ENCODE results near the gene DET1.

The DET1 gene

GRCh38 chr15:88512078-88512477, 34.4 kb downstream of the DET1 start:
- TF ChIP-seq ZNF629 (tag by site-specific recombination; IDR thresholded peaks at IDR 0.05) (no peak), INSM2 (tag by site-specific recombination; IDR thresholded peaks at IDR 0.05) (no peak), GFI1B (tag by site-specific recombination; IDR thresholded peaks at IDR 0.05) (no peak), ZNF514 (tag by site-specific recombination; IDR thresholded peaks at IDR 0.05) (no peak), ZNF670 (tag by site-specific recombination; IDR thresholded peaks at IDR 0.05; ENCODE audit: low read depth) (no peak), ZNF366 (tag by site-specific recombination; conservative IDR thresholded peaks at IDR 0.05) (no peak), ZNF791 (tag by site-specific recombination; IDR thresholded peaks at IDR 0.05) (no peak)
- Histone ChIP-seq H3K27ac (ENCODE audit: extremely low read depth, low read depth, low read length) (no peak overlapping the region), H3K4me3 (ENCODE audit: low read depth, low read length) (no peak overlapping the region), H3K4me1 (ENCODE audit: control insufficient read depth, insufficient read depth, low read length) (no peaks in the 10 kb centered on the region), H3K9me3 (ENCODE audit: control insufficient read depth, insufficient read depth, low read depth, low read length) (no peaks in the 10 kb centered on the region), H3K36me3 (ENCODE audit: control insufficient read depth in 2 of 2, insufficient read depth in 1 of 2, low read length in 2 of 2) (peaks cover 9 to 59% of the 10 kb centered on the region in 2 experiments)
- CTCF ChIA-PET: interaction anchor here (0.7 to 1.0 kb wide), 2 partner anchors 24 to 102 kb away, joined by 3 to 4 read pairs; no protein-coding TSS in a partner anchor
- POLR2A ChIA-PET: no interaction called here

GRCh38 chr15:88511161-88511560, 35.3 kb downstream of the DET1 start:
- ChIA-PET CTCF (interaction anchor here (1.0 kb wide), 1 partner anchor 103 kb away, joined by 4 read pairs; no protein-coding TSS in a partner anchor), POLR2A (no interaction called here)
- no peak overlapping the region for H3K27ac ChIP-seq (ENCODE audit: extremely low read depth, low read depth, low read length)

GRCh38 chr15:88509964-88510363, 36.5 kb downstream of the DET1 start:
- Histone ChIP-seq H3K36me3 (ENCODE audit: control insufficient read depth in 2 of 2, insufficient read depth in 1 of 2, low read length in 2 of 2) (peaks cover 4 to 66% of the 10 kb centered on the region in 2 experiments), H3K9me3 (ENCODE audit: control insufficient read depth, insufficient read depth, low read depth, low read length) (no peaks in the 10 kb centered on the region), H3K27ac (ENCODE audit: extremely low read depth, low read depth, low read length) (no peak overlapping the region), H3K4me3 (ENCODE audit: low read depth, low read length) (no peak overlapping the region), H3K4me1 (ENCODE audit: control insufficient read depth, insufficient read depth, low read length) (no peaks in the 10 kb centered on the region)
- ChIA-PET POLR2A (no interaction called here), CTCF (no interaction called here)
- no peak for TF ChIP-seq HIC1 (tag by site-specific recombination; IDR thresholded peaks at IDR 0.05)
- no peak for TF ChIP-seq ZNF175 (tag by site-specific recombination; IDR thresholded peaks at IDR 0.05)
- TF ChIP-seq KLF7 (tag by site-specific recombination; IDR thresholded peaks at IDR 0.05; ENCODE audit: borderline replicate concordance): no peak
- no peak for TF ChIP-seq ZNF394 (tag by site-specific recombination; IDR thresholded peaks at IDR 0.05; ENCODE audit: borderline replicate concordance)
- no peak for TF ChIP-seq KLF16 (tag by site-specific recombination; IDR thresholded peaks at IDR 0.05)
- no peak for TF ChIP-seq ZNF791 (tag by site-specific recombination; IDR thresholded peaks at IDR 0.05)
- no peak for TF ChIP-seq ZNF354C (tag by site-specific recombination; IDR thresholded peaks at IDR 0.05; ENCODE audit: borderline replicate concordance, low read depth)
- no peak for TF ChIP-seq ZNF610 (tag by site-specific recombination; IDR thresholded peaks at IDR 0.05; ENCODE audit: borderline replicate concordance)
- TF ChIP-seq BCL11A (tag by site-specific recombination; IDR thresholded peaks at IDR 0.05; ENCODE audit: low read depth): no peak

More at GRCh38 chr15:88511161-88511560, 35.3 kb downstream of the DET1 start:
- Histone ChIP-seq H3K4me3 (ENCODE audit: low read depth, low read length) (no peak overlapping the region), H3K4me1 (ENCODE audit: control insufficient read depth, insufficient read depth, low read length) (no peaks in the 10 kb centered on the region), H3K9me3 (ENCODE audit: control insufficient read depth, insufficient read depth, low read depth, low read length) (no peaks in the 10 kb centered on the region), H3K36me3 (ENCODE audit: control insufficient read depth in 2 of 2, insufficient read depth in 1 of 2, low read length in 2 of 2) (peaks cover 7 to 57% of the 10 kb centered on the region in 2 experiments)
- TF ChIP-seq ZNF645 (tag by site-specific recombination; IDR thresholded peaks at IDR 0.05): no peak
- TF ChIP-seq MYNN (tag by site-specific recombination; IDR thresholded peaks at IDR 0.05; ENCODE audit: borderline replicate concordance): no peak
- no peak for TF ChIP-seq ZNF596 (tag by site-specific recombination; IDR thresholded peaks at IDR 0.05)
- no peak for TF ChIP-seq ZNF223 (tag by site-specific recombination; IDR thresholded peaks at IDR 0.05)
- TF ChIP-seq ZNF555 (tag by site-specific recombination; conservative IDR thresholded peaks at IDR 0.05): no peak
- no peak for TF ChIP-seq ZNF121 (tag by site-specific recombination; IDR thresholded peaks at IDR 0.05)
- TF ChIP-seq ZNF529 (tag by site-specific recombination; IDR thresholded peaks at IDR 0.05; ENCODE audit: insufficient replicate concordance): no peak
- TF ChIP-seq ZNF600 (tag by site-specific recombination; IDR thresholded peaks at IDR 0.05): no peak
- no peak for TF ChIP-seq ZNF416 (tag by site-specific recombination; IDR thresholded peaks at IDR 0.05)
- TF ChIP-seq INSM2 (tag by site-specific recombination; IDR thresholded peaks at IDR 0.05): no peak
- TF ChIP-seq ZNF350 (tag by site-specific recombination; IDR thresholded peaks at IDR 0.05): no peak
- TF ChIP-seq ZNF214 (tag by site-specific recombination; IDR thresholded peaks at IDR 0.05; ENCODE audit: borderline replicate concordance): no peak

All from HEK293 (cell line).